HG03095 (cell line): ENCODE measurements around the gene PPM1L.

Source experiments
- ATAC-seq: cut with Tn5 transposase; IDR thresholded peaks from one replicate; pipeline ENCODE4 v1.9.1; 2021; ENCODE audit warnings: moderate library complexity; ENCODE audit not compliant: unreplicated experiment

The PPM1L gene

GRCh38 chr3:160842021-160843005, 86.3 kb downstream of the PPM1L start:
- ATAC-seq = no peak

- no peak for ATAC-seq
These were observed 95.7 kb downstream of the PPM1L start for GRCh38 chr3:160851629-160852210.

GRCh38 chr3:160852856-160853255, 96.8 kb downstream of the PPM1L start:
- ATAC-seq = no peak

DNA sequence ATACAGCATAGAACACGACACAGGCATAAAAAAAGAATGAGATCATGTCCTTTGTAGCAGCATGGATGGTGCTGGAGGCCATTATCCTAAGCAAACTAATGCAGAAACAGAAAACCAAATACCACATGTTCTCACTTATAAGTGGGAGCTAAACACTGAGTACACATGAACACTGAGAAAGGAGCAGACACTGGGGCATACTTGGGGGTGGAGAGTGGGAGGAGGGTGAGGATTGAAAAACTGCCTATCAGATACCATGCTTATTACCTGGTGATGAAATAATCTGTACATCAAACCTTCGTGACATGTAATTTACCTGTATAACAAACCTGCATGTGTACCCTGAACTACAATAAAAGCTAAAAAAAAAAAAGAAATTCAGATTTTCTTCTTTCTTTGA, 100.4 kb downstream of the PPM1L start:
- ATAC-seq = no peak

DNA sequence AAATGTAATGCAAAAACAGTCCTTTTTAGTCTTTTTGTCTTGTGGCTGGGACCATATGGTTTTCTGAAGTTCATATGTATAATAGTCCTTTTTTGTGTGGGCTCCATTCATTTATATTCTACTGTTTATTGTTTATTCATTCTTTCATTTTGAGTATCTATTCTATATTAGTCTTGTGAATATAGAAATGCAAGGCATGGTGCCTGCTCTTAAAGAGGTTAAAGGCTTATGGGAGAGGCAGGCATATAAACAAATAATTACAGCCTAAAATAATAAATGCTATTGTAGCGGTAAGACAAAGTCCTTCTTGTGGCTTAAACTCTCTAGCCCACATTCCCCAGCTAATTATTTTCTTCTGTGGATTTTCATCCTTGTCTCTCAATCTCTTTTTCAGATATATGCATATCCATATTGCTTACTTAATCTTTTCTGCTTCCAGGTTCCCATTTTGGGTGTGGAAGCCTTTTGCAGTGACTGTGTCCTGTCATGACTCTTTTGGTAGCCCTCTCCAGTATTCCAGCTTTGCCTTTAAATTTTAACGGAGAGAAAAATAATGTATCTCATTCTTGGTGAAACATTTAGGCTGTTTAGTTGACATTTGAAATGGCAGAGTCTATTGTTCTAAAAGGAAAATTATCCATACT, 101.6 kb downstream of the PPM1L start:
- no peak for ATAC-seq

GRCh38 chr3:160860346-160860745, 104.3 kb downstream of the PPM1L start:
- ATAC-seq = no peak

GRCh38 chr3:160869825-160870224, 113.8 kb downstream of the PPM1L start:
- ATAC-seq = no peak

GRCh38 chr3:160870327-160870726, 114.3 kb downstream of the PPM1L start:
- no peak for ATAC-seq

- ATAC-seq = no peak
These were observed 118.7 kb downstream of the PPM1L start for GRCh38 chr3:160874736-160875135.

- ATAC-seq = no peak
These were observed 120.6 kb downstream of the PPM1L start for GRCh38 chr3:160876643-160877042.

DNA sequence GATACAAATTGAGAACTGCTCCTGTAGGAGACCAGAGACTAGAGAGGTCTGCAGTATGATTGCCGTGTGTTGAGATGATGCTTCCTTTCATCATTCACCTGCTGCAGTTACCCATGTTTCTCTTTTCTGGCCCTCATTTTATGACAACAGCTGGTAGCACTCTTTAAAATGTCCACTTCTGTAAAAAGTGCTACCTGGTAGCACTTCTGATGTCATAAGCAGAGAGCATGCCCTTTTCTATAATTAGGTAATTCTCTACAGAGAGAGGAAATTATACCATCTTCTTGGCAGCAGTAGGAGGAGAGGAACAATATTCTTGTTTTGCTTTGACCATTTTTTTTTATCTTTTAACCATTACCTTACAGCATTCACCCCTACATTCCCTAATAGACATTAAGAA, 123.8 kb downstream of the PPM1L start:
- no peak for ATAC-seq

DNA sequence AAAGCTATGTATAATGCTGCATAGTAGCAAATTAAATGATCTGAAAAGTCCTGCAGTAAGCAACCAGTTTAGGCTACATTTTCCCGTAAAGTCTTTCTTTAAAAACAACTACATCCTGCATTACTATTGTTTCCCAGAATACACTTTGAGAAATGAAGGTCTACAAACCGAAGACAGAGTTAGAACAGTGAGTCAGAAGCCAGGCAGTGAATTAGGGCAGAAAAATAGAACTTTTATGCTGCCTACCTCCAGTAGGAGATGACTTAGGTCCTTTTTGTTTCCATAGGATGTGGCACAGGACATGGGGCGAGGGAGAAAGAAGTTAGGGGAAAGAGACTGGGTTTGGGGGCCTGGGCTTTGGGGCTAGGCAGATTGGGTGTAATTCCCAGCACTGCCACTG, 127.3 kb downstream of the PPM1L start:
- no peak for ATAC-seq

DNA sequence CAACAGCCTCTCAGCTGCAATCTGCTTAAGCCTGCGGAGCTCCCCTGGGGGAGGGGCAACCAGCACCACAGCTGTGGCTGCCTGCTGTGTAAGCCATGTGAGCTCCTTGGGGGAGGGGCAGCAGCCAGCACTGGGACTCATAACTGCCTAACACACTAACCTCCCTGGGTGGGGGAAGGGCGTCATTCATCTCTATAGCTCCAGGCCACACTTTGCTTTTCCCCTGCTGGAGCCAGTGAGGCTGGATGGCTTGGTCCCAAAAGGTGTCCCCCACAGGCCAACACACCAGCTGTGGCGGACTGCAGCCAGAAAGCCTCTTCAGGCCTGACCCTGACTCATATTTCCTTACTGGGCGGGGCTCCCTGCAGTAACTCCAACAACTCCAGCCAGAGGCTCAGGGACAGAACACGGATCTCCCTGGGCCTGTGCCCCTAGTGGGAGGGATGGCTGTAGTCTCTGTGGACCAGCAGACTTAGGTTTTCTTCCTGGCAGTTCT, 129.8 kb downstream of the PPM1L start:
- ATAC-seq = peak; percentile 44

DNA sequence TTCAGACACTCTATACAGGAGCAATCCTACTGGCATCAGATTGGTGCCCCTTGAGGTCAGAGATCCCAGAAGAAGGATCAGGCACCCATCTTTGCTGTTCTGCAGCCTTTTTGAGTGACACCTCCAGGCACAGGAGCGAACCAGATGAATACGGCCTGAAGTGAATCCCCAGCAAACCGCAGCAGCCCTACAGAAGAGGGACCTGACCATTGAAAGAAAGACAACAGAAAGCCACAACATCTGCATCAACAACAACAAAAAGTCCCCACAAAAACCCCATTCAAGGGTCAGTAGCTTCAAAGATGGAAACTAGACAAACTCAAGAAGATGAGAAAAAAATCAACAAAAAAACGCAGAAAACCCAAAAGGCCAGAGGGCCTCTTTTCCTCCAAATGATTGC, 130.4 kb downstream of the PPM1L start:
- ATAC-seq = peak; percentile 81

DNA sequence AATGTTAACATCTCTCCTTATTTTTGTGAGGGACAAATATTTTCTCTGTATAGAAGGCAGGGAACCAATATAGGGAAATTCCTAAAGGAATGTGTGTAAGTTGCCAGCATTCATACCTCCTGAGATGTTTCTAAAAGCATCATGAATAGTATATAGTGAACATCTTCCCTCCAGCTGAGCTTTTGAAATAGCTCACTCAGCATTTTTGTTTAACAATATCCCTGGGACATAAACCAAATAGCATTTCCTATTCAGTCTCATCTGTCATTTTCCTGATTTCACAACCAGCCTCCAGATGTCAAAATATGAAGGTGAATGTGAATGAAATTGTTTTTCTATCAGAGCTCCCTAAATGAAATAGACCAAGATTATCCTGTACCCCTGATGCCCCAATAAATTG, 137.2 kb downstream of the PPM1L start:
- no peak for ATAC-seq

DNA sequence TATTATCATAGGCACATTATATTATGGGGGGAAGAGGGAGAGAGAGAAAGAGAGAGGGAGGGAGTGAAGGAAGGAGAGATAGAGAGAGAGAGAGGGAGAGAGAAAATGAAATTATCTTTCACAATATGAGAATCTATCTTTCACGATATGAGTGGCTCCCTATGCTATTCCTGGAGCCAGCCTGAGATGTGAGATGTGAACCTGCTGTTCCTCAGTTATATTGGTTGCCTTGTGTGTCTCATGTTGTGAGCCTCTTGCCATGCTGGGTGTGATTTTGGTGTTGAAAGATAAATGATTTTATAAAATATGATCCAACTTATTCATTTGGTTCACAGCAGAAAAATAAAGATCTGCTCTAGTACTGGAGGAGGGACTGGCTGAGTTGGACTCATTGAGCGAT, 148.7 kb downstream of the PPM1L start:
- ATAC-seq = no peak

- ATAC-seq = no peak
These were observed 150.6 kb downstream of the PPM1L start for GRCh38 chr3:160906646-160907045.

DNA sequence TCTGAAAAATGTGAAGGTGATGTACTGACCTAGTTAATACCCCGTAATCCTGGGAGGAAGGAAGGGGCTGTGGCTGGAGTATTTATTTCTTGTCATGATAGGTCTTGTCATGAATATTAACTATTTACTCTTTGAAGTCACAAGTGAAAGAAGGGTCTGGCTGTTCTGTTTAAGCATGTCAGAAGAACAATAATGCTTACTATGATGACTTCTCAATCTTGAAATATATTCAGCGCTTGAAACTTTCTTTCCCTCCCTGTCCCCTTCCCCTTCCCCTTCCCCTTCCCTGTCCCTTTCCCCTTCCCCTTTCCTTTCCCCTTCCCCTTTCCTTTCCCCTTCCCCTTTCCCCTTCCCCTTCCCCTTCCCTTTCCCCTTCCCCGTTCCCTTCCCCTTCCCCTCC, 153.9 kb downstream of the PPM1L start:
- ATAC-seq = no peak

DNA sequence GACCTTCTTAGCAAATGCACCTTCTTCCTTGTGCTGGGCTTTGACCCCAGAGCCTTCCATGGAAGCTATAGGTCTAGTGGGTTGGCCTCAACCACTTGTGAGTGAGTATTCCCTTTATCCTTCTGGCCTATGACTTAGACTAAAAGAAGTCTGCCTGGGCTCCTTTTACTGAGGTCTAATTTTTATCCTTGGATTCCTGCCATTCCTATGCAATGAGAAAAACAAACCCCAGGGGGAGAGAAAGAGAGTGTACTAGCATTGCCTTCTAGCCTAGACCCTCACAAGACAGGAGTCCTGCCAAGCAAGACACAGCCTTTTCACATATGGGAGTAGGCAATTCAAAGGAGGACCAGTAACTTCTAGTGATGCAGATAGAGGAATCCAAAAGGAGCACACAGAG, 155.4 kb downstream of the PPM1L start:
- no peak for ATAC-seq

GRCh38 chr3:160916472-160916871, 160.4 kb downstream of the PPM1L start:
- ATAC-seq = no peak

DNA sequence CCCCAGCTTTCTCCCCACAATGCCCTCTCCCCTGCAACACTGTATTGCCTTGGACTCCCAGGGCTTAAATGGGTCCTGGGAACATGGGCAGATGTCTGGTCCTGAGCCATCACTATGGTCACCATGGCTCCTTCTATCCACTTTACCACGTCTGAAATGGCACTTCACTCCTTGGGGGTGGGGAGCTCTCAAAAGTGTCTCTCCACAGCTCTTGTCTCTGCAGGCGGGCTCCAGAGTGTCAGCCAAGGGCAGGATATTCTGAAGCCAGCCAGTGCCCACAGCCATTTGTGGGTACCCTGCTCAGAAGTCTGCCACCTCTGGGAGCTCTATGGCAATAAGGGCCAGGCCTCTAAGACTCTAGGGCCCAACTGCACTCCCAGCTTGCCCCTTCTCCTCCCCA, 163.9 kb downstream of the PPM1L start:
- ATAC-seq = no peak
